Measurements from ENCODE around the gene TBCD. TPM values are rescaled to one million over a fixed set of nuclear protein-coding genes. Genes with fewer than 3 reads are reported as not detected.

Gene TBCD
- total RNA-seq, 1 experiment from 2014 or later = 181 TPM

GRCh38 chr17:82861393-82861775 lies 109.5 kb downstream of the TBCD start:
- peaks cover 67% of the 10 kb centered on the region for H3K4me1 ChIP-seq
- DNase-seq = no peak
- 0 out of 2 replicates have a peak, but pooled peaks cover 2% of the 10 kb centered on the region for H3K36me3 ChIP-seq
- H3K27ac ChIP-seq = no peak overlapping the region
- H3K4me3 ChIP-seq = no peak overlapping the region
- H3K27me3 ChIP-seq = no peaks in the 10 kb centered on the region
- no peaks in the 10 kb centered on the region for H3K9me3 ChIP-seq (replicated peaks)

GRCh38 chr17:82862191-82862590 lies 110.3 kb downstream of the TBCD start:
- peak overlapping the region; percentile 93 for H3K27ac ChIP-seq
- H3K4me1 ChIP-seq = peaks cover 74% of the 10 kb centered on the region

GRCh38 chr17:82862737-82863382 lies 111.0 kb downstream of the TBCD start:
- Histone ChIP-seq H3K27me3 (no peaks in the 10 kb centered on the region), H3K4me3 (no peak overlapping the region), H3K27ac (peak overlapping the region; percentile 93), H3K4me1 (peaks cover 81% of the 10 kb centered on the region), H3K9me3 (replicated peaks) (no peaks in the 10 kb centered on the region), H3K36me3 (no peaks in the 10 kb centered on the region)
- peak; percentile 79 to 84 for DNase-seq

More at GRCh38 chr17:82862191-82862590, 110.3 kb downstream of the TBCD start:
- Histone ChIP-seq H3K27me3 (no peaks in the 10 kb centered on the region), H3K9me3 (replicated peaks) (no peaks in the 10 kb centered on the region), H3K36me3 (no peaks in the 10 kb centered on the region), H3K4me3 (no peak overlapping the region)
- no peak for DNase-seq

- Histone ChIP-seq H3K9me3 (replicated peaks) (no peaks in the 10 kb centered on the region), H3K4me3 (no peak overlapping the region), H3K27ac (peak overlapping the region; percentile 93), H3K36me3 (no peaks in the 10 kb centered on the region), H3K27me3 (no peaks in the 10 kb centered on the region), H3K4me1 (peaks cover 82% of the 10 kb centered on the region)
- peak; percentile 73 to 81 for DNase-seq
Measured at GRCh38 chr17:82863383-82863940, 111.6 kb downstream of the TBCD start.

GRCh38 chr17:82863941-82864712 lies 112.3 kb downstream of the TBCD start:
- no peak overlapping the region for H3K4me3 ChIP-seq
- peaks cover 82% of the 10 kb centered on the region for H3K4me1 ChIP-seq
- peak overlapping the region; percentile 93 for H3K27ac ChIP-seq
- no peaks in the 10 kb centered on the region for H3K36me3 ChIP-seq
- H3K9me3 ChIP-seq (replicated peaks) = no peaks in the 10 kb centered on the region
- DNase-seq = peak; percentile 92 to 97
- H3K27me3 ChIP-seq = no peaks in the 10 kb centered on the region

- H3K36me3 ChIP-seq = no peaks in the 10 kb centered on the region; the same call in 1 of the 2 replicates
- no peak overlapping the region for H3K4me3 ChIP-seq
- H3K9me3 ChIP-seq (replicated peaks) = no peaks in the 10 kb centered on the region
- H3K27me3 ChIP-seq = no peaks in the 10 kb centered on the region
- peak overlapping the region; percentile 93 for H3K27ac ChIP-seq
- DNase-seq = peak; percentile 79 to 93
- H3K4me1 ChIP-seq = peaks cover 77% of the 10 kb centered on the region
Measured at GRCh38 chr17:82864713-82865248, 112.9 kb downstream of the TBCD start.

- Histone ChIP-seq H3K27ac (peak overlapping the region; percentile 93), H3K4me1 (peaks cover 72% of the 10 kb centered on the region)
Measured at GRCh38 chr17:82865274-82865673, 113.4 kb downstream of the TBCD start.

GRCh38 chr17:82865774-82866395 lies 114.0 kb downstream of the TBCD start:
- no peak overlapping the region for H3K4me3 ChIP-seq
- peak overlapping the region; percentile 93 for H3K27ac ChIP-seq
- H3K4me1 ChIP-seq = peaks cover 66% of the 10 kb centered on the region
- H3K9me3 ChIP-seq (replicated peaks) = no peaks in the 10 kb centered on the region
- no peaks in the 10 kb centered on the region for H3K27me3 ChIP-seq
- DNase-seq = peak in 1 of 2 experiments; percentile 73
- peaks cover 10% of the 10 kb centered on the region for H3K36me3 ChIP-seq

More at GRCh38 chr17:82865274-82865673, 113.4 kb downstream of the TBCD start:
- H3K9me3 ChIP-seq (replicated peaks) = no peaks in the 10 kb centered on the region
- H3K4me3 ChIP-seq = no peak overlapping the region
- no peaks in the 10 kb centered on the region for H3K27me3 ChIP-seq
- DNase-seq = no peak
- H3K36me3 ChIP-seq = peaks cover 4% of the 10 kb centered on the region

GRCh38 chr17:82866590-82867191 lies 114.8 kb downstream of the TBCD start:
- peak overlapping the region; percentile 93 for H3K27ac ChIP-seq
- peaks cover 18% of the 10 kb centered on the region for H3K36me3 ChIP-seq
- H3K4me1 ChIP-seq = peaks cover 60% of the 10 kb centered on the region
- no peaks in the 10 kb centered on the region for H3K27me3 ChIP-seq
- peak; percentile 98 to 99 for DNase-seq
- no peak overlapping the region for H3K4me3 ChIP-seq
- no peaks in the 10 kb centered on the region for H3K9me3 ChIP-seq (replicated peaks)

GRCh38 chr17:82867763-82868325 lies 116.0 kb downstream of the TBCD start:
- Histone ChIP-seq H3K36me3 (peaks cover 28% of the 10 kb centered on the region), H3K9me3 (replicated peaks) (no peaks in the 10 kb centered on the region), H3K4me1 (peaks cover 57% of the 10 kb centered on the region), H3K27ac (peak overlapping the region; percentile 93), H3K27me3 (no peaks in the 10 kb centered on the region), H3K4me3 (no peak overlapping the region)
- DNase-seq = no peak

GRCh38 chr17:82868715-82869131 lies 116.9 kb downstream of the TBCD start:
- no peak for DNase-seq
- no peaks in the 10 kb centered on the region for H3K27me3 ChIP-seq
- no peak overlapping the region for H3K27ac ChIP-seq
- no peak overlapping the region for H3K4me3 ChIP-seq
- peaks cover 56% of the 10 kb centered on the region for H3K4me1 ChIP-seq
- H3K9me3 ChIP-seq (replicated peaks) = no peaks in the 10 kb centered on the region
- H3K36me3 ChIP-seq = peaks cover 34% of the 10 kb centered on the region

- Histone ChIP-seq H3K4me1 (peaks cover 48% of the 10 kb centered on the region), H3K9me3 (replicated peaks) (no peaks in the 10 kb centered on the region), H3K36me3 (peaks cover 37% of the 10 kb centered on the region), H3K27ac (no peak overlapping the region), H3K27me3 (no peaks in the 10 kb centered on the region), H3K4me3 (no peak overlapping the region)
- no peak for DNase-seq
Measured at GRCh38 chr17:82869536-82869935, 117.7 kb downstream of the TBCD start.

GRCh38 chr17:82870091-82870491 lies 118.2 kb downstream of the TBCD start:
- H3K4me3 ChIP-seq = no peak overlapping the region
- H3K27me3 ChIP-seq = no peaks in the 10 kb centered on the region
- H3K4me1 ChIP-seq = peaks cover 42% of the 10 kb centered on the region
- no peak overlapping the region for H3K27ac ChIP-seq
- no peak for DNase-seq
- no peaks in the 10 kb centered on the region for H3K9me3 ChIP-seq (replicated peaks)
- peaks cover 37% of the 10 kb centered on the region for H3K36me3 ChIP-seq

GRCh38 chr17:82870541-82870940 lies 118.7 kb downstream of the TBCD start:
- no peaks in the 10 kb centered on the region for H3K27me3 ChIP-seq
- H3K27ac ChIP-seq = no peak overlapping the region
- H3K4me3 ChIP-seq = no peak overlapping the region
- DNase-seq = no peak
- H3K36me3 ChIP-seq = peaks cover 39% of the 10 kb centered on the region
- H3K9me3 ChIP-seq (replicated peaks) = no peaks in the 10 kb centered on the region
- H3K4me1 ChIP-seq = peaks cover 38% of the 10 kb centered on the region

Measured in SJCRH30 (cell line).